Embryonic facial prominence (tissue), 1 donor: ENCODE measurements around the gene SEC24B.
"Not testable (repeated sequence)": the region's sequence is repeated elsewhere in the genome, so short reads cannot be mapped to it uniquely, and the experiment has no call there.

Experiments
- DNase-seq: peaks from one replicate; pipeline ENCODE4 v3.0.0-alpha.2; 2016; ENCODE audit errors: extremely low spot score

The SEC24B gene

GRCh38 chr4:109432696-109433095 lies 919 bp upstream of the SEC24B start:
- DNase-seq: no peak

GRCh38 chr4:109434007-109434971 lies 674 bp downstream of the SEC24B start:
- no peak for DNase-seq

- no peak for DNase-seq
Measured at GRCh38 chr4:109435635-109436034, 2.0 kb downstream of the SEC24B start.

- DNase-seq: no peak
Measured at GRCh38 chr4:109436504-109436903, 2.9 kb downstream of the SEC24B start.

- DNase-seq: no peak
Measured at GRCh38 chr4:109440948-109441347, 7.3 kb downstream of the SEC24B start.

GRCh38 chr4:109441862-109442458 lies 8.3 kb downstream of the SEC24B start:
- DNase-seq: no peak

GRCh38 chr4:109444182-109444844 lies 10.7 kb downstream of the SEC24B start:
- DNase-seq: no peak

- no peak for DNase-seq
Measured at GRCh38 chr4:109447278-109447677, 13.7 kb downstream of the SEC24B start.

GRCh38 chr4:109451544-109452273 lies 18.1 kb downstream of the SEC24B start:
- no peak for DNase-seq

GRCh38 chr4:109453110-109453509 lies 19.5 kb downstream of the SEC24B start:
- not testable (repeated sequence) for DNase-seq

GRCh38 chr4:109462297-109462696 lies 28.7 kb downstream of the SEC24B start:
- DNase-seq: no peak

GRCh38 chr4:109462802-109463201 lies 29.2 kb downstream of the SEC24B start:
- no peak for DNase-seq

- DNase-seq: no peak
Measured at GRCh38 chr4:109465069-109465468, 31.5 kb downstream of the SEC24B start.

- no peak for DNase-seq
Measured at GRCh38 chr4:109469915-109470314, 36.3 kb downstream of the SEC24B start.

GRCh38 chr4:109472343-109472761 lies 38.7 kb downstream of the SEC24B start:
- no peak for DNase-seq

GRCh38 chr4:109473824-109474223 lies 40.2 kb downstream of the SEC24B start:
- no peak for DNase-seq

- no peak for DNase-seq
Measured at GRCh38 chr4:109486007-109486406, 52.4 kb downstream of the SEC24B start.

- DNase-seq: no peak
Measured at GRCh38 chr4:109494563-109494962, 60.9 kb downstream of the SEC24B start.

GRCh38 chr4:109495514-109495913 lies 61.9 kb downstream of the SEC24B start:
- DNase-seq: no peak

GRCh38 chr4:109496875-109497274 lies 63.3 kb downstream of the SEC24B start:
- DNase-seq: no peak

- no peak for DNase-seq
Measured at GRCh38 chr4:109497511-109497910, 63.9 kb downstream of the SEC24B start.

GRCh38 chr4:109499513-109499912 lies 65.9 kb downstream of the SEC24B start:
- no peak for DNase-seq
